Chondrocyte (in vitro differentiated cells): Measurements from ENCODE around the gene SLC52A1. TPM values are rescaled to one million over a fixed set of nuclear protein-coding genes. Genes with fewer than 3 reads are reported as not detected.
"Not testable (repeated sequence)": the region's sequence is repeated elsewhere in the genome, so short reads cannot be mapped to it uniquely, and the experiment has no call there.

Experiments
- DNase-seq: peaks from one replicate; pipeline ENCODE4 v3.0.0; 2021; ENCODE audit warnings: mixed read lengths, low spot score
- H3K27ac Mint-ChIP-seq: one replicate; pipeline ENCODE4 v1.8.0; 2021; ENCODE audit warnings: mild to moderate bottlenecking, moderate library complexity, mixed read lengths; ENCODE audit not compliant: unreplicated experiment
- H3K27me3 Mint-ChIP-seq: 2 replicates; pipeline ENCODE4 v1.8.0; 2021; ENCODE audit warnings: low read depth, mixed read lengths
- H3K36me3 Mint-ChIP-seq: 2 replicates; pipeline ENCODE4 v1.8.0; 2021; ENCODE audit warnings: low read depth, mixed read lengths
- H3K4me1 Mint-ChIP-seq: 2 replicates; pipeline ENCODE4 v1.8.0; 2021; ENCODE audit warnings: low read depth, mild to moderate bottlenecking, mixed read lengths
- H3K4me3 Mint-ChIP-seq: one replicate; pipeline ENCODE4 v1.8.0; 2021; ENCODE audit warnings: mild to moderate bottlenecking, moderate library complexity, mixed read lengths; ENCODE audit not compliant: unreplicated experiment
- H3K9me3 Mint-ChIP-seq: 2 replicates; pipeline ENCODE4 v1.8.0; 2021; ENCODE audit warnings: low read depth, mixed read lengths
- long read RNA-seq: library from polyadenylated mRNA; stranded (forward); transcript quantifications from one replicate; pipeline ENCODE4 v2.0.0, GENCODE V29; 2021
- total RNA-seq: library from RNA; stranded (reverse); gene quantifications from 3 replicates; pipeline ENCODE4 v1.2.1, GENCODE V29; 2021
- TF ChIP-seq, protein P1 (sequence below): fragments of 200-600 bp; sonication (generic); IDR thresholded peaks from 2 replicates; pipeline ENCODE4 v1.5.0; 2021; ENCODE audit warnings: antibody characterized with exemption, mild to moderate bottlenecking, moderate library complexity

SLC52A1 gene
- not detected in 3 replicates for total RNA-seq
- long read RNA-seq = 0 reads

DNA sequence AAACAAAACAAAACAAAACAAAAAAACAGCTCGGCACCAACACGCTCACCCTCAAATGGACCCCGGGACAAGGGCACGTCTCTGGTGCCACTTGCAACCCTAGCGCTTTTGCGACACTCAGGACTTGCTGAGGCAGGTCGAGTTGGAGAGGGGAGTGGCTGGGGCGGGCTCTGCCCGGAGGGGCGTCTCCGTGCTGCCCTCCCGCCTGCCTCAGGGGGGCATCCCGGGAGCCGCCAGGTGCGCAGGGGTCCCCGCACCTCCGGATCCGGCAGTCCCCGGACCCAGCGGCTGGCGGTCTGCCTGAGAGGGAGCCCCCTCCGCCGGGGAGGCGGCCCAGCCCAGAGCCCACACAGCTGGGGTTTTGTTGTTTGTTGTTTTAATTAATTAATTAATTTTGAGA lies at the start of gene SLC52A1:
Gene SLC52A1 (minus strand): TSS at position 112 of the 400 bp plus-strand sequence. CDS start 820 bp downstream, outside the sequence.
- no peak within 1 kb of the TSS for H3K4me3 Mint-ChIP-seq
- H3K27ac Mint-ChIP-seq = no peak within 1 kb of the TSS
- peaks cover 6% of the 10 kb centered on the region for H3K4me1 Mint-ChIP-seq
- H3K36me3 Mint-ChIP-seq = no peaks in the 10 kb centered on the region
- DNase-seq = no peak
- H3K27me3 Mint-ChIP-seq = peaks cover 5% of the 10 kb centered on the region
- H3K9me3 Mint-ChIP-seq = no peaks in the 10 kb centered on the region
- TF ChIP-seq, protein P1, sequence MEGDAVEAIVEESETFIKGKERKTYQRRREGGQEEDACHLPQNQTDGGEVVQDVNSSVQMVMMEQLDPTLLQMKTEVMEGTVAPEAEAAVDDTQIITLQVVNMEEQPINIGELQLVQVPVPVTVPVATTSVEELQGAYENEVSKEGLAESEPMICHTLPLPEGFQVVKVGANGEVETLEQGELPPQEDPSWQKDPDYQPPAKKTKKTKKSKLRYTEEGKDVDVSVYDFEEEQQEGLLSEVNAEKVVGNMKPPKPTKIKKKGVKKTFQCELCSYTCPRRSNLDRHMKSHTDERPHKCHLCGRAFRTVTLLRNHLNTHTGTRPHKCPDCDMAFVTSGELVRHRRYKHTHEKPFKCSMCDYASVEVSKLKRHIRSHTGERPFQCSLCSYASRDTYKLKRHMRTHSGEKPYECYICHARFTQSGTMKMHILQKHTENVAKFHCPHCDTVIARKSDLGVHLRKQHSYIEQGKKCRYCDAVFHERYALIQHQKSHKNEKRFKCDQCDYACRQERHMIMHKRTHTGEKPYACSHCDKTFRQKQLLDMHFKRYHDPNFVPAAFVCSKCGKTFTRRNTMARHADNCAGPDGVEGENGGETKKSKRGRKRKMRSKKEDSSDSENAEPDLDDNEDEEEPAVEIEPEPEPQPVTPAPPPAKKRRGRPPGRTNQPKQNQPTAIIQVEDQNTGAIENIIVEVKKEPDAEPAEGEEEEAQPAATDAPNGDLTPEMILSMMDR = no peak

- H3K27me3 Mint-ChIP-seq = peaks cover 2% of the 10 kb centered on the region
- H3K9me3 Mint-ChIP-seq = peaks cover 14% of the 10 kb centered on the region
- peaks cover 6% of the 10 kb centered on the region for H3K36me3 Mint-ChIP-seq
- no peak overlapping the region for H3K4me3 Mint-ChIP-seq
- no peak for DNase-seq
- H3K27ac Mint-ChIP-seq = no peak overlapping the region
- H3K4me1 Mint-ChIP-seq = peaks cover 2% of the 10 kb centered on the region
- TF ChIP-seq, protein P1 = no peak
These were observed 45.4 kb upstream of the SLC52A1 start for GRCh38 chr17:5080591-5080990.

DNA sequence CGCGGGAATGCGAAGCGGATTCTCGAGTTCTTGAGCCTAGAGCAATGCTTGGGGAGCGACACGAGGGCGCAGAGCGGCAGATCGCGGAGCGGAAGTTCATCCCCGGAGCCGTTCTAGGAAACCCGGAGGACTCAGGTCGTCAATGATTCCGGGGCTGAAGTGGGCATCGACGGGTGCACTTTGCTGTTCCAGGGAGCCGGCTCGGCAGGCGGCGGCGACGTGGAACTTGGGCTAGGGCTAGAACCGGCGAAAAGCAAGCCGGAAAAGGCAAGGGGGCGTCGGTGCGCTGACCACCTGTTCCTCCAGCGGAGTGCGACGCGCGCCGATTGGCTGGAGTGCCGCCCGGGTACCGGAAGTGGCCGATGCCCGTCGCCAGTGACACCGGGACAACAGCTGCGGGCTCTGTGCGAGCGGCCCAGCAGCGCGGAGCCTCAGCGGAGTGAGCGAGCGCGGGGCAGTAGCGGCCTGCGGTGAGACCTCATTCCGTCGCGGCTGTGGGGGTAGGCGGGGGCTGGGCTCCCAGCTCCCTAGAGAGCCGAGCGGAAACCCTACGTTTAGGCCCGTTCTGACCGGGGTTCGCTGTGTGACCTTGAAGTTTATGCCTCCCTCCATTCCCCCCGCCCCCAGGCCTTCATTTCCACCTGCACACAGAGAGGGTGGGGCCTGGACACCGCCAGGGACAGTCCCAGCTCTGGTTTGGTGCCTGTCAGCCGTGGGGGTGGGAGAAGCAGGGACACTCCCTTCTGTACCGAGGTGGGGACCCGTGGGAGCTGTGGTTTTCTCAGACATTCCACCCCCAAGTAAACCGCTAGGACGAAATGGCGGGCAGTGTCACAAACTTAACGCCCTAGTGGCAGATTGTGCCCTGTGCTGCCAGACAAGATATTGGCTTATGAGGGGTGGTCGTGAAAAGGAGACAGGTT lies 43.1 kb upstream of the SLC52A1 start, which contains the start of gene ZFP3:
Gene ZFP3 (plus strand): TSS at position 362 of the 923 bp plus-strand sequence. CDS start 13,038 bp downstream, outside the sequence.
- peaks cover 3% of the 10 kb centered on the region for H3K27me3 Mint-ChIP-seq
- peak; percentile 82 for DNase-seq
- no peak within 1 kb of the TSS for H3K27ac Mint-ChIP-seq
- peaks cover 2% of the 10 kb centered on the region for H3K36me3 Mint-ChIP-seq
- H3K4me1 Mint-ChIP-seq = peaks cover 4% of the 10 kb centered on the region
- peaks cover 4% of the 10 kb centered on the region for H3K9me3 Mint-ChIP-seq
- peak within 1 kb of the TSS; percentile 71 for H3K4me3 Mint-ChIP-seq
- TF ChIP-seq, protein P1 = peak; percentile 18

DNA sequence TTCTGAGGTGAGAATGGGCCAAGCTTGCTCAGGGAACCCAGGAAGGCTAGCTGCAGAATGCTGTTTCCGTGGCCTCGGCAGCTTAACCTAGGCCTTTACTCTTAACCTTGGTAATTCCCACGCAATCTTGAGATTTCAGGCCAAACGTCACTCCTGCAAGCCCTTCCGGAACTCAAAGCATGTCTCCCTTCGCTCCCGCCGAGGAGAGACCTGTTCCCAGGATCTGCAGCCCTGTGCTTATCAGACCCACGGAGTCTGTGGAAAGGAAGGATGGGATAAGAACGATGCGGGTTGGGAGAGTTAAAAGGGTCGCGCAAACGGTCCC lies 42.5 kb upstream of the SLC52A1 start:
- Mint-ChIP-seq H3K27me3 (peaks cover 3% of the 10 kb centered on the region), H3K9me3 (peaks cover under 1% of the 10 kb centered on the region), H3K36me3 (peaks cover 2% of the 10 kb centered on the region), H3K4me3 (peak overlapping the region; percentile 71), H3K27ac (no peak overlapping the region), H3K4me1 (peaks cover 4% of the 10 kb centered on the region)
- DNase-seq = peak; percentile 67
- TF ChIP-seq, protein P1 = no peak

DNA sequence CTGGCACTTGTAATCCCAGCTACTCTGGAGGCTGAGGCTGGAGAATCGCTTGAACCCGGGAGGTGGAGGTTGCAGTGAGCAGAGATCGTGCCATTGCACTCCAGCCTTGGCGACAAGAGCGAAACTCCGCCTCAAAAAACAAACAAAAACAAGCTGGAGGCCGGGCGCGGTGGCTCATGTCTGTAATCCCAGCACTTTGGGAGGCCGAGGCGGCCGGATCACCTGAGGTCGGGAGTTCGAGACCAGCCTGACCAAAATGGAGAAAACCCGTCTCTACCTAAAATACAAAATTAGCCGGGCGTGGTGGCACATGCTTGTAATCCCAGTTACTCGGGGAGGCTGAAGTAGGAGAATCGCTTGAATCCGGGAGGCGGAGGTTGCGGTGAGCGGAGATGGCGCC lies 42.0 kb upstream of the SLC52A1 start:
- H3K4me1 Mint-ChIP-seq, H3K36me3 Mint-ChIP-seq, H3K4me3 Mint-ChIP-seq, H3K27me3 Mint-ChIP-seq, H3K27ac Mint-ChIP-seq, H3K9me3 Mint-ChIP-seq: not testable (repeated sequence)
- DNase-seq = peak; percentile 41

DNA sequence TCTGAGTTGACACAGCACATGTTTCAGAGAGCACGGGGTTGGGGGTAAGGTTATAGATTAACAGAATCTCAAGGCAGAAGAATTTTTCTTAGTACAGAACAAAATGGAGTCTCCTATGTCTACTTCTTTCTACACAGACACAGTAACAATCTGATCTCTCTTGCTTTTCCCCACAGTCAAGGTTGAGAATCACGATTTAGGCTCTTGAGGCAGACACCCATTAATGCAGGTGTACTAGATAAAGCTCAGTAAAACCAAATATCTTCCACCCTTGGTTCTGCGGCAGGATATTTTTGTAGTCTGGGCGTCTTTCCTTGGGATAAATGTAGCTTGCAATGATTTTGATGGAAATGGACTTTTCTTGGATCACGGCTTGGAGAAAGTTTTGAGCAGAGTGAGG lies 40.2 kb upstream of the SLC52A1 start:
- H3K4me3 Mint-ChIP-seq, H3K27ac Mint-ChIP-seq, DNase-seq, H3K9me3 Mint-ChIP-seq, H3K27me3 Mint-ChIP-seq, H3K36me3 Mint-ChIP-seq, H3K4me1 Mint-ChIP-seq: not testable (repeated sequence)
